WTC11 (cell line): Measurements from ENCODE around the gene FGFBP1. TPM values are rescaled to one million over a fixed set of nuclear protein-coding genes. Genes with fewer than 3 reads are reported as not detected.

Source experiments
- ATAC-seq: fragments of 200-7000 bp; cut with Tn5 transposase; 2 replicates; pipeline ENCODE4 v1.10.0; 2021; ENCODE audit warnings: mild to moderate bottlenecking, moderate library complexity
- CTCF ChIA-PET: fragments of 300-600 bp; sonication (Branson Sonifier 250); formaldehyde crosslinking; loops from one replicate; lab custom pipeline; 2021; ENCODE audit warnings: antibody characterized with exemption; lab: Charles Lee
- POLR2A ChIA-PET: fragments of 350-600 bp; sonication (Branson Sonifier 250); formaldehyde crosslinking; loops from one replicate; lab custom pipeline; 2021; ENCODE audit warnings: antibody characterized with exemption; lab: Charles Lee
- DNase-seq: peaks from one replicate; pipeline ENCODE4 v3.0.0; 2021; ENCODE audit warnings: low spot score
- H3K27ac Mint-ChIP-seq: 2 replicates; pipeline ENCODE4 v1.8.0; 2021; ENCODE audit warnings: mixed read lengths
- H3K27me3 Mint-ChIP-seq: 2 replicates; pipeline ENCODE4 v1.8.0; 2021; ENCODE audit warnings: low read depth, mild to moderate bottlenecking, moderate library complexity, mixed read lengths
- H3K36me3 Mint-ChIP-seq: 2 replicates; pipeline ENCODE4 v1.8.0; 2021; ENCODE audit warnings: mixed read lengths
- H3K4me1 Mint-ChIP-seq: 2 replicates; pipeline ENCODE4 v1.8.0; 2022; ENCODE audit warnings: mixed read lengths
- H3K4me3 Mint-ChIP-seq: 2 replicates; pipeline ENCODE4 v1.8.0; 2021; ENCODE audit warnings: mild to moderate bottlenecking, moderate library complexity, mixed read lengths
- H3K9me3 Mint-ChIP-seq: 2 replicates; pipeline ENCODE4 v1.8.0; 2021; ENCODE audit warnings: mixed read lengths
- CBFB ChIP-seq: sonication (generic); formaldehyde crosslinking; IDR thresholded peaks from 2 replicates; pipeline ENCODE4 v1.8.1; 2022; ENCODE audit warnings: mild to moderate bottlenecking, low read depth, missing genetic modification reagents
- JAZF1 ChIP-seq: fragments of 250-450 bp; sonication (Bioruptor Pico); IDR thresholded peaks from 2 replicates; pipeline ENCODE4 v1.9.0; 2021; ENCODE audit warnings: moderate library complexity, mild to moderate bottlenecking, inconsistent platforms
- KAT7 ChIP-seq: sonication (generic); formaldehyde crosslinking; IDR thresholded peaks from 2 replicates; pipeline ENCODE4 v1.8.1; 2023; ENCODE audit warnings: missing genetic modification reagents, mild to moderate bottlenecking, borderline replicate concordance
- ZNF263 ChIP-seq: sonication (generic); formaldehyde crosslinking; IDR thresholded peaks from 2 replicates; pipeline ENCODE4 v1.8.1; 2022; ENCODE audit warnings: low read depth, mild to moderate bottlenecking, moderate library complexity, missing genetic modification reagents
- ZNF317 ChIP-seq: sonication (generic); formaldehyde crosslinking; IDR thresholded peaks from 2 replicates; pipeline ENCODE4 v1.8.1; 2023; ENCODE audit warnings: low read depth, mild to moderate bottlenecking, moderate library complexity, missing genetic modification reagents, borderline replicate concordance
- total RNA-seq: library from RNA; stranded (reverse); gene quantifications from 3 replicates; pipeline ENCODE4 v1.2.3, GENCODE V29; 2021
- TF ChIP-seq, protein P1 (sequence below): sonication (generic); formaldehyde crosslinking; IDR thresholded peaks from 2 replicates; pipeline ENCODE4 v1.8.0; 2023; ENCODE audit warnings: missing genetic modification reagents, mild to moderate bottlenecking, borderline replicate concordance
- TF ChIP-seq, protein P2 (sequence below): fragments of 250-450 bp; sonication (Bioruptor Pico); conservative IDR thresholded peaks from 2 replicates; pipeline ENCODE4 v1.9.0; 2021; ENCODE audit warnings: mild to moderate bottlenecking
- TF ChIP-seq, protein P3 (sequence below): sonication (generic); formaldehyde crosslinking; IDR thresholded peaks from 2 replicates; pipeline ENCODE4 v1.8.1; 2023; ENCODE audit warnings: mild to moderate bottlenecking, missing genetic modification reagents, borderline replicate concordance
- TF ChIP-seq, protein P4 (sequence below): sonication (generic); formaldehyde crosslinking; IDR thresholded peaks from 2 replicates; pipeline ENCODE4 v1.8.1; 2022; ENCODE audit warnings: missing genetic modification reagents, borderline replicate concordance
- TF ChIP-seq, protein P5 (sequence below): sonication (generic); formaldehyde crosslinking; IDR thresholded peaks from 2 replicates; pipeline ENCODE4 v1.8.0; 2022; ENCODE audit warnings: mild to moderate bottlenecking, missing genetic modification reagents
- TF ChIP-seq, protein P6 (sequence below): fragments of 250-450 bp; sonication (Bioruptor Pico); IDR thresholded peaks from 2 replicates; pipeline ENCODE4 v1.9.0; 2021; ENCODE audit warnings: mild to moderate bottlenecking
- TF ChIP-seq, protein P7 (sequence below): fragments of 250-450 bp; sonication (Bioruptor Pico); IDR thresholded peaks from 2 replicates; pipeline ENCODE4 v1.9.0; 2021; ENCODE audit warnings: moderate library complexity, mild to moderate bottlenecking, inconsistent platforms, borderline replicate concordance
- TF ChIP-seq, protein P8 (sequence below): sonication (generic); formaldehyde crosslinking; IDR thresholded peaks from 2 replicates; pipeline ENCODE4 v1.8.1; 2023; ENCODE audit warnings: mild to moderate bottlenecking, moderate library complexity, missing genetic modification reagents

FGFBP1 gene
- total RNA-seq, 1 experiment from 2014 or later: not detected

DNA sequence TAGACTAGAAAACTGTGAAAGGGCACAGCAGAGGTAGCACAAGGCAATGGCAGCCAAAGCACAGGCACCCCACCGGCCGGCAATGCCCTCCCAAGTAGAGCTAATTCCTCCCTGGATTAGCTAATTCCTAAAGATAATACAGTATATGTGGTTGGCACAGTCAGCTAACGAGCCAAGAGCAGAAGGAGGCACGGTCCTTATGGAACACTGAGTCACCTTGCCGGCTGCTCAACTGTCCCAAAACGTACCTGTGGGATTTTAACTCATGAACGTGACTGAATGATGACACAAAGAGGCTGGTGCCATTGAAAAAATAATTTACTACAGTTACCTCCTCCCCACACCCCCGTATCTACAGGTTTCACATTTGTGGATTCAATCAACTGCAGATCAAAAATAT lies 9.1 kb upstream of the FGFBP1 start (continued):
- TF ChIP-seq, protein P1, sequence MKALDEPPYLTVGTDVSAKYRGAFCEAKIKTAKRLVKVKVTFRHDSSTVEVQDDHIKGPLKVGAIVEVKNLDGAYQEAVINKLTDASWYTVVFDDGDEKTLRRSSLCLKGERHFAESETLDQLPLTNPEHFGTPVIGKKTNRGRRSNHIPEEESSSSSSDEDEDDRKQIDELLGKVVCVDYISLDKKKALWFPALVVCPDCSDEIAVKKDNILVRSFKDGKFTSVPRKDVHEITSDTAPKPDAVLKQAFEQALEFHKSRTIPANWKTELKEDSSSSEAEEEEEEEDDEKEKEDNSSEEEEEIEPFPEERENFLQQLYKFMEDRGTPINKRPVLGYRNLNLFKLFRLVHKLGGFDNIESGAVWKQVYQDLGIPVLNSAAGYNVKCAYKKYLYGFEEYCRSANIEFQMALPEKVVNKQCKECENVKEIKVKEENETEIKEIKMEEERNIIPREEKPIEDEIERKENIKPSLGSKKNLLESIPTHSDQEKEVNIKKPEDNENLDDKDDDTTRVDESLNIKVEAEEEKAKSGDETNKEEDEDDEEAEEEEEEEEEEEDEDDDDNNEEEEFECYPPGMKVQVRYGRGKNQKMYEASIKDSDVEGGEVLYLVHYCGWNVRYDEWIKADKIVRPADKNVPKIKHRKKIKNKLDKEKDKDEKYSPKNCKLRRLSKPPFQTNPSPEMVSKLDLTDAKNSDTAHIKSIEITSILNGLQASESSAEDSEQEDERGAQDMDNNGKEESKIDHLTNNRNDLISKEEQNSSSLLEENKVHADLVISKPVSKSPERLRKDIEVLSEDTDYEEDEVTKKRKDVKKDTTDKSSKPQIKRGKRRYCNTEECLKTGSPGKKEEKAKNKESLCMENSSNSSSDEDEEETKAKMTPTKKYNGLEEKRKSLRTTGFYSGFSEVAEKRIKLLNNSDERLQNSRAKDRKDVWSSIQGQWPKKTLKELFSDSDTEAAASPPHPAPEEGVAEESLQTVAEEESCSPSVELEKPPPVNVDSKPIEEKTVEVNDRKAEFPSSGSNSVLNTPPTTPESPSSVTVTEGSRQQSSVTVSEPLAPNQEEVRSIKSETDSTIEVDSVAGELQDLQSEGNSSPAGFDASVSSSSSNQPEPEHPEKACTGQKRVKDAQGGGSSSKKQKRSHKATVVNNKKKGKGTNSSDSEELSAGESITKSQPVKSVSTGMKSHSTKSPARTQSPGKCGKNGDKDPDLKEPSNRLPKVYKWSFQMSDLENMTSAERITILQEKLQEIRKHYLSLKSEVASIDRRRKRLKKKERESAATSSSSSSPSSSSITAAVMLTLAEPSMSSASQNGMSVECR: no peak
- TF ChIP-seq, protein P2, sequence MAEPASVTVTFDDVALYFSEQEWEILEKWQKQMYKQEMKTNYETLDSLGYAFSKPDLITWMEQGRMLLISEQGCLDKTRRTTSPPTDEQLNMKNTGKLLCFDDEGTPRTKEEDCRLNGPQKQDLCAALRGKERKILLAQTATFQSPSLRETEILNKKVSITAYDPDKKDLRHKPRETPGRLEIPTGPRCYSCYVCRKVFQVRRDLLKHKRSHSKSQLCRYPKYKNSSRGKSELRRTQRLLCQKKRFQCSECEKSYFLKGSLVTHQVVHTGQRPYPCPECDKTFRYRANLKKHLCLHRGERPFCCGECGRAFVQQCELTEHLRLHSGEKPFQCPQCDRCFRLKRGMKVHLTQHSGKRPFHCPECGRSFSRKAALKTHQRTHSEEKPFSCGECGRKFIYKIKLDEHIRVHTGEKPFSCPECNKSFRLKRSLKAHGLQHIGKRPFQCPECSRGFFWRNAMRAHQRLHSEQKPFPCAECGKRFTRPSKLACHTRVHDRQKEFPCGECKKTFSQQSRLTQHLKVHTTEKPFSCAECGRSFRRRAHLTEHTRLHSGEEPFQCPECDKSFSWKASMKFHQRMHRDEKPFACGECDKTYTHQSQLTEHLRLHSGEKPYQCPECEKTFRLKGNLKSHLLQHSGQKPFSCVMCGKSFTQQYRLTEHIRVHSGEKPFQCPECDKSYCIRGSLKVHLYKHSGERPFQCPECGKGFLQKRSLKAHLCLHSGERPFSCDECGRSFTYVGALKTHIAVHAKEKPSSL (CRISPR knock-in tag): no peak
- TF ChIP-seq ZNF317 (CRISPR knock-in tag): no peak
- TF ChIP-seq KAT7 (CRISPR knock-in tag): no peak
- TF ChIP-seq, all 79 proteins: peak for 0

DNA sequence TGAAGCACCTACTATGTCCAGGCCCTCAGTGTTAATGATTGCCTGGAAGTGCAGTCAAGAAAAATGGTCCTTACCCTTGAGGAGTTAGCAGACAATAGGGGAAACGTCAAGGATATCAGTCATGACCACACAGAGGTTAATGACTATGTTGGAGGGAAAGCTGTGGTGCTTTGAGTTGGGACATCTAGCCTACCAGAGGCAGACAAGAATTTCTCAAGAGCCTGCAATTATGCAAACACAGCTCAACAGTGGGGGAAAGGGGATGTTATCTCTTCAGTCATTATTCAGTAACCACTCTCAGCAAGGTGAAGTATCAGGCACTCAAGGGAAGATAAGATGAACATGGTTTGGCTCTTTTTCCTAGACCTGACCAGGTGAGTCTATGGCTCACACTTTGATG lies 7.0 kb upstream of the FGFBP1 start:
- Mint-ChIP-seq H3K27me3 (no peaks in the 10 kb centered on the region), H3K4me3 (no peak overlapping the region), H3K4me1 (no peaks in the 10 kb centered on the region), H3K27ac (no peak overlapping the region), H3K36me3 (no peaks in the 10 kb centered on the region), H3K9me3 (peaks cover 5% of the 10 kb centered on the region; the same call in 1 of the 2 replicates)
- ChIA-PET CTCF (interaction anchor here (1.1 kb wide), 1 partner anchor 63 kb away, joined by 3 read pairs; no protein-coding TSS in a partner anchor), POLR2A (no interaction called here)
- DNase-seq: no peak
- ATAC-seq: no peak
- TF ChIP-seq, protein P3, sequence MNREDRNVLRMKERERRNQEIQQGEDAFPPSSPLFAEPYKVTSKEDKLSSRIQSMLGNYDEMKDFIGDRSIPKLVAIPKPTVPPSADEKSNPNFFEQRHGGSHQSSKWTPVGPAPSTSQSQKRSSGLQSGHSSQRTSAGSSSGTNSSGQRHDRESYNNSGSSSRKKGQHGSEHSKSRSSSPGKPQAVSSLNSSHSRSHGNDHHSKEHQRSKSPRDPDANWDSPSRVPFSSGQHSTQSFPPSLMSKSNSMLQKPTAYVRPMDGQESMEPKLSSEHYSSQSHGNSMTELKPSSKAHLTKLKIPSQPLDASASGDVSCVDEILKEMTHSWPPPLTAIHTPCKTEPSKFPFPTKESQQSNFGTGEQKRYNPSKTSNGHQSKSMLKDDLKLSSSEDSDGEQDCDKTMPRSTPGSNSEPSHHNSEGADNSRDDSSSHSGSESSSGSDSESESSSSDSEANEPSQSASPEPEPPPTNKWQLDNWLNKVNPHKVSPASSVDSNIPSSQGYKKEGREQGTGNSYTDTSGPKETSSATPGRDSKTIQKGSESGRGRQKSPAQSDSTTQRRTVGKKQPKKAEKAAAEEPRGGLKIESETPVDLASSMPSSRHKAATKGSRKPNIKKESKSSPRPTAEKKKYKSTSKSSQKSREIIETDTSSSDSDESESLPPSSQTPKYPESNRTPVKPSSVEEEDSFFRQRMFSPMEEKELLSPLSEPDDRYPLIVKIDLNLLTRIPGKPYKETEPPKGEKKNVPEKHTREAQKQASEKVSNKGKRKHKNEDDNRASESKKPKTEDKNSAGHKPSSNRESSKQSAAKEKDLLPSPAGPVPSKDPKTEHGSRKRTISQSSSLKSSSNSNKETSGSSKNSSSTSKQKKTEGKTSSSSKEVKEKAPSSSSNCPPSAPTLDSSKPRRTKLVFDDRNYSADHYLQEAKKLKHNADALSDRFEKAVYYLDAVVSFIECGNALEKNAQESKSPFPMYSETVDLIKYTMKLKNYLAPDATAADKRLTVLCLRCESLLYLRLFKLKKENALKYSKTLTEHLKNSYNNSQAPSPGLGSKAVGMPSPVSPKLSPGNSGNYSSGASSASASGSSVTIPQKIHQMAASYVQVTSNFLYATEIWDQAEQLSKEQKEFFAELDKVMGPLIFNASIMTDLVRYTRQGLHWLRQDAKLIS (CRISPR knock-in tag): no peak
- TF ChIP-seq ZNF263 (CRISPR knock-in tag) (no peak), JAZF1 (CRISPR knock-in tag) (no peak), CBFB (CRISPR knock-in tag) (no peak)
- TF ChIP-seq, protein P4, sequence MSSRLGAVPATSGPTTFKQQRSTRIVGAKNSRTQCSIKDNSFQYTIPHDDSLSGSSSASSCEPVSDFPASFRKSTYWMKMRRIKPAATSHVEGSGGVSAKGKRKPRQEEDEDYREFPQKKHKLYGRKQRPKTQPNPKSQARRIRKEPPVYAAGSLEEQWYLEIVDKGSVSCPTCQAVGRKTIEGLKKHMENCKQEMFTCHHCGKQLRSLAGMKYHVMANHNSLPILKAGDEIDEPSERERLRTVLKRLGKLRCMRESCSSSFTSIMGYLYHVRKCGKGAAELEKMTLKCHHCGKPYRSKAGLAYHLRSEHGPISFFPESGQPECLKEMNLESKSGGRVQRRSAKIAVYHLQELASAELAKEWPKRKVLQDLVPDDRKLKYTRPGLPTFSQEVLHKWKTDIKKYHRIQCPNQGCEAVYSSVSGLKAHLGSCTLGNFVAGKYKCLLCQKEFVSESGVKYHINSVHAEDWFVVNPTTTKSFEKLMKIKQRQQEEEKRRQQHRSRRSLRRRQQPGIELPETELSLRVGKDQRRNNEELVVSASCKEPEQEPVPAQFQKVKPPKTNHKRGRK (CRISPR knock-in tag): no peak
- TF ChIP-seq, protein P5, sequence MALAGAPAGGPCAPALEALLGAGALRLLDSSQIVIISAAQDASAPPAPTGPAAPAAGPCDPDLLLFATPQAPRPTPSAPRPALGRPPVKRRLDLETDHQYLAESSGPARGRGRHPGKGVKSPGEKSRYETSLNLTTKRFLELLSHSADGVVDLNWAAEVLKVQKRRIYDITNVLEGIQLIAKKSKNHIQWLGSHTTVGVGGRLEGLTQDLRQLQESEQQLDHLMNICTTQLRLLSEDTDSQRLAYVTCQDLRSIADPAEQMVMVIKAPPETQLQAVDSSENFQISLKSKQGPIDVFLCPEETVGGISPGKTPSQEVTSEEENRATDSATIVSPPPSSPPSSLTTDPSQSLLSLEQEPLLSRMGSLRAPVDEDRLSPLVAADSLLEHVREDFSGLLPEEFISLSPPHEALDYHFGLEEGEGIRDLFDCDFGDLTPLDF: no peak
- TF ChIP-seq, protein P6, sequence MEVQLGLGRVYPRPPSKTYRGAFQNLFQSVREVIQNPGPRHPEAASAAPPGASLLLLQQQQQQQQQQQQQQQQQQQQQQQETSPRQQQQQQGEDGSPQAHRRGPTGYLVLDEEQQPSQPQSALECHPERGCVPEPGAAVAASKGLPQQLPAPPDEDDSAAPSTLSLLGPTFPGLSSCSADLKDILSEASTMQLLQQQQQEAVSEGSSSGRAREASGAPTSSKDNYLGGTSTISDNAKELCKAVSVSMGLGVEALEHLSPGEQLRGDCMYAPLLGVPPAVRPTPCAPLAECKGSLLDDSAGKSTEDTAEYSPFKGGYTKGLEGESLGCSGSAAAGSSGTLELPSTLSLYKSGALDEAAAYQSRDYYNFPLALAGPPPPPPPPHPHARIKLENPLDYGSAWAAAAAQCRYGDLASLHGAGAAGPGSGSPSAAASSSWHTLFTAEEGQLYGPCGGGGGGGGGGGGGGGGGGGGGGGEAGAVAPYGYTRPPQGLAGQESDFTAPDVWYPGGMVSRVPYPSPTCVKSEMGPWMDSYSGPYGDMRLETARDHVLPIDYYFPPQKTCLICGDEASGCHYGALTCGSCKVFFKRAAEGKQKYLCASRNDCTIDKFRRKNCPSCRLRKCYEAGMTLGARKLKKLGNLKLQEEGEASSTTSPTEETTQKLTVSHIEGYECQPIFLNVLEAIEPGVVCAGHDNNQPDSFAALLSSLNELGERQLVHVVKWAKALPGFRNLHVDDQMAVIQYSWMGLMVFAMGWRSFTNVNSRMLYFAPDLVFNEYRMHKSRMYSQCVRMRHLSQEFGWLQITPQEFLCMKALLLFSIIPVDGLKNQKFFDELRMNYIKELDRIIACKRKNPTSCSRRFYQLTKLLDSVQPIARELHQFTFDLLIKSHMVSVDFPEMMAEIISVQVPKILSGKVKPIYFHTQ (CRISPR knock-in tag): no peak
- TF ChIP-seq, protein P7, sequence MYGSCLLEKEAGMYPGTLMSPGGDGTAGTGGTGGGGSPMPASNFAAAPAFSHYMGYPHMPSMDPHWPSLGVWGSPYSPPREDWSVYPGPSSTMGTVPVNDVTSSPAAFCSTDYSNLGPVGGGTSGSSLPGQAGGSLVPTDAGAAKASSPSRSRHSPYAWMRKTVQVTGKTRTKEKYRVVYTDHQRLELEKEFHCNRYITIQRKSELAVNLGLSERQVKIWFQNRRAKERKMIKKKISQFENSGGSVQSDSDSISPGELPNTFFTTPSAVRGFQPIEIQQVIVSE: no peak
- TF ChIP-seq, protein P8, sequence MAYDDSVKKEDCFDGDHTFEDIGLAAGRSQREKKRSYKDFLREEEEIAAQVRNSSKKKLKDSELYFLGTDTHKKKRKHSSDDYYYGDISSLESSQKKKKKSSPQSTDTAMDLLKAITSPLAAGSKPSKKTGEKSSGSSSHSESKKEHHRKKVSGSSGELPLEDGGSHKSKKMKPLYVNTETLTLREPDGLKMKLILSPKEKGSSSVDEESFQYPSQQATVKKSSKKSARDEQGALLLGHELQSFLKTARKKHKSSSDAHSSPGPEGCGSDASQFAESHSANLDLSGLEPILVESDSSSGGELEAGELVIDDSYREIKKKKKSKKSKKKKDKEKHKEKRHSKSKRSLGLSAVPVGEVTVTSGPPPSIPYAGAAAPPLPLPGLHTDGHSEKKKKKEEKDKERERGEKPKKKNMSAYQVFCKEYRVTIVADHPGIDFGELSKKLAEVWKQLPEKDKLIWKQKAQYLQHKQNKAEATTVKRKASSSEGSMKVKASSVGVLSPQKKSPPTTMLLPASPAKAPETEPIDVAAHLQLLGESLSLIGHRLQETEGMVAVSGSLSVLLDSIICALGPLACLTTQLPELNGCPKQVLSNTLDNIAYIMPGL (CRISPR knock-in tag): no peak
